Ascending aorta (tissue), 2 donors: ENCODE results near the gene TMEM30A. TPM values are rescaled to one million over a fixed set of nuclear protein-coding genes. Genes with fewer than 3 reads are reported as not detected.

Source experiments
- DNase-seq, 2 donors: peaks; one replicate each; pipeline ENCODE4 v3.0.0-alpha.2; 2019; ENCODE audit warnings: low spot score in 2 of 2
- H3K27ac ChIP-seq, 2 donors: fragments of 200-600 bp; sonication (generic); one replicate each; pipeline ENCODE4 v1.5.1; 2016 to 2017; ENCODE audit warnings: mild to moderate bottlenecking in 1 of 2
- H3K27me3 ChIP-seq: fragments of 200-600 bp; sonication (generic); one replicate; pipeline ENCODE4 v1.5.1; 2017
- H3K36me3 ChIP-seq, 2 donors: fragments of 200-600 bp; sonication (generic); one replicate each; pipeline ENCODE4 v1.5.1; 2016
- H3K4me1 ChIP-seq, 2 donors: fragments of 200-600 bp; sonication (generic); one replicate each; pipeline ENCODE4 v1.5.1; 2016 to 2017; ENCODE audit warnings: mild to moderate bottlenecking in 1 of 2
- H3K4me3 ChIP-seq, 2 donors: fragments of 200-600 bp; sonication (generic); one replicate each; pipeline ENCODE4 v1.5.1; 2016 to 2017; ENCODE audit warnings: mild to moderate bottlenecking in 1 of 2
- H3K9me3 ChIP-seq, 2 donors: fragments of 200-600 bp; sonication (generic); one replicate each; pipeline ENCODE4 v1.5.1; 2016
- CTCF ChIP-seq, 3 experiments: fragments of 200-600 bp in 2 of 3; fragments of 450-650 bp in 1 of 3; sonication (generic) in 2 of 3; IDR thresholded peaks; one replicate each; pipeline ENCODE4 v1.5.1; 2016 to 2019; ENCODE audit warnings: antibody characterized with exemption in 3 of 3, mild to moderate bottlenecking in 1 of 3, moderate library complexity in 1 of 3
- intact Hi-C: fragments of 100-400 bp; cut with DNase I; formaldehyde crosslinking; loops from one replicate; pipeline ENCODE4 v1.15.1; 2023
- total RNA-seq: library from RNA; depleted of rRNA; stranded (reverse); fragments of >200 nt; gene quantifications from one replicate; pipeline ENCODE4 v1.1.0, GENCODE V29; 2016

Gene TMEM30A
- total RNA-seq, 1 donor from 2014 or later, result 54.8 TPM

DNA sequence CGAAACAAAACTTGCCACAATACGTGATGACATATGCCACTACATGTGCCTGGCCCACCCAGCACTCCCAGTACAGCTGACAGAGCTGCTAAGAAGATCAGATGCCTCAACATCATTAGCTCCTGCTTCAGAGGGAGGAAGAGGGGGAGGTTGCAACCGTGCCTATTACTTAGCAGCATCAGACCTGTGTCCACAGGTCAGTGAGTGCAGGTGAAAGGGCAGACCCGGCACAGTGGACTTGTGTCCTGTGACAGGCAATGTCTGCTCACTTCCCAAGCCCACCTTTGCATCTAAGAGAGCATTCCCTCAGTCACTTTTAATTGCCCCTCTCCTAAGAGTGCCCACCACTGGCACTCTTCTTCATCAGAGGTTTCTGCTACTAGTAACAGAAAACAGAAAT lies 69.3 kb downstream of the TMEM30A start:
- Histone ChIP-seq H3K36me3 (no peaks in the 10 kb centered on the region), H3K27me3 (no peaks in the 10 kb centered on the region), H3K27ac (no peak overlapping the region), H3K9me3 (no peaks in the 10 kb centered on the region), H3K4me3 (no peak overlapping the region), H3K4me1 (peaks cover 0 to 10% of the 10 kb centered on the region in 2 donors)
- no peak for DNase-seq
- TF ChIP-seq CTCF (IDR thresholded peaks at IDR 0.05), result no peak
- intact Hi-C loops, result no loop called here

- Histone ChIP-seq H3K4me1 (peaks cover 0 to 10% of the 10 kb centered on the region in 2 donors), H3K9me3 (no peaks in the 10 kb centered on the region), H3K27me3 (no peaks in the 10 kb centered on the region), H3K27ac (no peak overlapping the region), H3K36me3 (no peaks in the 10 kb centered on the region), H3K4me3 (no peak overlapping the region)
- no peak for DNase-seq
- no peak for TF ChIP-seq CTCF (IDR thresholded peaks at IDR 0.05)
- intact Hi-C loops, result loop anchor here (2.0 kb wide), 1 partner anchor 17 kb away; no protein-coding TSS in a partner anchor
These were observed 70.9 kb downstream of the TMEM30A start for GRCh38 chr6:75213732-75214131.

DNA sequence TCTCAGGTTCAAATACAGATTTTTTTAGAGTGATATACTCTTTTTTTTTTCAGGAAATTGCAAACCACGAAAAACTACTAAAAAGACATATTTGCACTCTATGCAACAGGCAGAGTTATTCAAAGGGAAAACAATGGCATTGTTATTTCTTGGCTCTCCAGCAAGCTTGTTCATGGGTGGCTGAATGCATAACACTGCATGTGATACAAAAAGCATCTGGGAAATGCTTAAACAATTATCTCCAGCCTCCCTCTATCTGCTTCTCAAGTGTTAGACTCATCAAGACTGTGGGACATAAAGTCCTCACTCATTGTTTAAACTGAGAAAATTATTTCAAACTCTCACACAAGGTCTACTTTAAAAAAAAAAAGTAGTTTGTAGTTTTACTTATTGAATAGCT lies 71.5 kb downstream of the TMEM30A start:
- no peak for TF ChIP-seq CTCF (IDR thresholded peaks at IDR 0.05)
- Histone ChIP-seq H3K4me3 (no peak overlapping the region), H3K27me3 (no peaks in the 10 kb centered on the region), H3K4me1 (peaks cover 0 to 13% of the 10 kb centered on the region in 2 donors), H3K36me3 (no peaks in the 10 kb centered on the region), H3K27ac (no peak overlapping the region), H3K9me3 (no peaks in the 10 kb centered on the region)
- intact Hi-C loops, result loop anchor here (2.0 kb wide), 1 partner anchor 18 kb away; no protein-coding TSS in a partner anchor
- DNase-seq, result no peak

DNA sequence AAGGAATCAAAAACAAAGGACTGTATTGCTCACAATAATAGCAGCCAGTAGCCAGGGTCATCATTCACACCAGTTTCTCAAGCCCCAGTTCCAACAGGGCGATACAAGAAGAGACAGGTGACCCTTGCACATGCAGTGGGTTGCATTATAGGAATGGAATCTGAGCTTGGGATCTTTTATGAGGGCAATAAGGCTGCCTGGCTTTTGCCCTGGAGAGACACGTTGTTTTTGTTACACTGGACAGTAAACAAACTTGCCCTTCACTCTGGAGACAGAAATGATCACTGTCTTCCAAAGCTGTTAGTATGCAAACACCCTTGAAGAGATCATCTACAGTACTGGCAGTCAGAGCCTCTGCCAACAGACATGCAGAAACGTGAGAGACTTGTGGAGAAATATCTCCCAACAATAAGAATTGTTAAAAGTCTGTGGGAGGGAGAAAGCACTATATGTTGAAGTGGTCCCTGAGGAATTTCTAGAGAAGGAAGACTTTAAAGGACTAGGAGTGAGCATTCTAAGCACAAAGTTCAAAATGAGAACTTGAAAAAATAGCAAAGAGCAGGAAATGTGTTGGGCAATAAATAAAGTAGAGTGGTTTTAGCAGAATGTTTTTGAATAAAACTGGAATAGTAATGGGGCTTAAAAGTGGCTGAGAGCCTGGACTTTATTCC lies 72.5 kb downstream of the TMEM30A start:
- Histone ChIP-seq H3K27me3 (no peaks in the 10 kb centered on the region), H3K9me3 (no peaks in the 10 kb centered on the region), H3K36me3 (no peaks in the 10 kb centered on the region), H3K4me1 (peaks cover 0 to 15% of the 10 kb centered on the region in 2 donors), H3K27ac (no peak overlapping the region), H3K4me3 (no peak overlapping the region)
- no peak for TF ChIP-seq CTCF (IDR thresholded peaks at IDR 0.05)
- DNase-seq, result no peak
- intact Hi-C loops, result loop anchor here (2.0 kb wide), 2 partner anchors 19 to 1473 kb away; no protein-coding TSS in a partner anchor

DNA sequence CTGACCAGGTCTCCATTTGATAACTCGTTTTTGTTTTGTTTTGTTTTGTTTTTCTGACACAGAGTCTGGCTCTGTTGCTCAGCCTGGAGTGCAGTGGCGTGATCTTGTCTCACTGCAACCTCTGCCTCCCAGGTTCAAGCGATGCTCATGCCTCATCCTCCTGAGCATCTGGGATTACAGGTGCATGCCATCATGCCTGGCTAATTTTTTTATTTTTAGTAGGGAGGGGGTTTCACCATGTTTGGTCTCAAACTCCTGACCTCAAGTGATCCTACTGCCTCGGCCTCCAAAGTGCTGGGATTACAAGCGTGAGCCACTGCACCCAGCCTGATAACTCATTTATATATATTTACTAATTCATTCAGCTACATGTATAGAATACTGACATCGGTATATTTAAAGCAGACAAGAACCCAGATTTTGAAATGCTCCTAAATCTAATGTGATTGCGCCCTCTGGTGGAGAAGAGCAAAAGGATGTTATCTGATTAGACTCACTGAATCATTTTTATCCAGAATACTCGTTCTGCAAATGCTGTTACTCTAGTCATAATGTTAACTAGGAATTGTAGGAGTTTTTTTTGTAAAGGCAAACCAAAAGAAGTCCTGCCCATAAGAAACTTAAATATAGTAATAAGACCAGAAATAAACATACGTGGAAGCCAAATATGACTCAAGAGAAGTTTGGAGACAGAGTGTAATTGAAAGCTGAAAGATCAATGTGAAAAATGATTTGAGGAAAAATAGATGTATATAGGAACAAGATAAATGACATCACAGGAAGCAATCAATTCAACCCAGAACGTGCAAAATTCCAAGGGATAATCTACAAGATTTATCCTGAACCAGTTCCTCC lies 73.5 kb downstream of the TMEM30A start:
- intact Hi-C loops, result loop anchor here (2.0 kb wide), 1 partner anchor 1472 kb away; no protein-coding TSS in a partner anchor
- peaks cover 0 to 15% of the 10 kb centered on the region in 2 donors for H3K4me1 ChIP-seq
- no peak overlapping the region for H3K27ac ChIP-seq
- H3K36me3 ChIP-seq, result no peaks in the 10 kb centered on the region
- DNase-seq, result peak in 1 of 2 donors; percentile 69
- H3K4me3 ChIP-seq, result no peak overlapping the region
- TF ChIP-seq CTCF (IDR thresholded peaks at IDR 0.05), result peak; percentile 55 to 82 (median 78)
- no peaks in the 10 kb centered on the region for H3K27me3 ChIP-seq
- H3K9me3 ChIP-seq, result no peaks in the 10 kb centered on the region
